Measurements from ENCODE around the gene STAG3. TPM values are rescaled to one million over a fixed set of nuclear protein-coding genes. Genes with fewer than 3 reads are reported as not detected.
A peak's percentile ranks its signal among the peaks of the same experiment; 100 is the strongest.

Gene STAG3
- total and polyA plus RNA-seq, 10 of the 15 experiments (the other 5 are each of a cell fraction or from before 2014, with no cell fraction given): 73.0 to 306 (median 120) TPM

GRCh38 chr7:100212631-100213286 is 35.0 kb downstream of the STAG3 start (continued):
- no peak for TF ChIP-seq TCF3 (IDR thresholded peaks at IDR 0.05; ENCODE audit: borderline replicate concordance, insufficient read depth, low read depth, low read length)
- no peak for TF ChIP-seq CBX5 (IDR thresholded peaks at IDR 0.05; ENCODE audit: low read depth)
- TF ChIP-seq EP300 (IDR thresholded peaks at IDR 0.05; ENCODE audit: borderline replicate concordance in 1 of 2, control insufficient read depth in 1 of 2, low read depth in 2 of 2, low read length in 2 of 2): no peak

GRCh38 chr7:100213672-100214071 is 36.0 kb downstream of the STAG3 start:
- FAIRE-seq: no peak
- ChIA-PET POLR2A (interaction anchor here (1.4 to 8.3 kb wide), 2 partner anchors 13 to 23 kb away, joined by 4 to 86 read pairs; no protein-coding TSS in a partner anchor), RAD21 (ENCODE audit: unreplicated experiment) (interaction anchor here (0.6 to 5.8 kb wide), 6 partner anchors 14 to 218 kb away, joined by 3 to 49 read pairs (median 4); no protein-coding TSS in a partner anchor), CTCF (interaction anchor here (1.0 to 8.3 kb wide), 6 partner anchors 9 to 75 kb away, joined by 3 to 113 read pairs (median 6); no protein-coding TSS in a partner anchor), SMC1A (ENCODE audit: uncharacterized antibody, unreplicated experiment) (interaction anchor here (1.0 to 14.7 kb wide), 4 partner anchors 19 to 81 kb away, joined by 4 to 140 read pairs (median 58); partner anchors contain the start of gene GAL3ST4)
- in situ Hi-C loops (cut with MboI): no loop called here
- peaks cover 12% of the 10 kb centered on the region for H3K79me2 ChIP-seq (ENCODE audit: control insufficient read depth, insufficient read depth, low read length)
- H3K4me2 ChIP-seq (ENCODE audit: control insufficient read depth, insufficient read depth): peak overlapping the region; percentile 2; the same call in 1 of the 2 replicates
- no peaks in the 10 kb centered on the region for H4K20me1 ChIP-seq (ENCODE audit: control insufficient read depth, insufficient read depth)
- no peaks in the 10 kb centered on the region for H3K9me3 ChIP-seq (replicated peaks; ENCODE audit: control insufficient read depth, insufficient read depth, low read length)
- H3K27me3 ChIP-seq (replicated peaks in 1 of 2; ENCODE audit: control insufficient read depth in 2 of 2, insufficient read depth in 2 of 2, low read length in 1 of 2): no peaks in the 10 kb centered on the region
- peaks cover 75% of the 10 kb centered on the region for H3K4me1 ChIP-seq (ENCODE audit: control insufficient read depth, insufficient read depth, low read length)
- ATAC-seq: no peak
- intact Hi-C loops (cut with micrococcal nuclease; ENCODE audit: unreplicated experiment): no loop called here
- no TSS peak for BruUV-seq (replicated peaks)
- DNase-seq (ENCODE audit: low read depth, low spot score): no peak
- H3K4me3 ChIP-seq: no peak overlapping the region; the same call in 1 of the 2 replicates
- peak overlapping the region; percentile 26 for H3K27ac ChIP-seq (ENCODE audit: control insufficient read depth, insufficient read depth)
- peak; percentile 64 for TF ChIP-seq PKNOX1 (IDR thresholded peaks at IDR 0.05)
- TF ChIP-seq ESRRA (IDR thresholded peaks at IDR 0.05; ENCODE audit: low read length): no peak
- peak; percentile 16; the same call in 1 of the 2 replicates for TF ChIP-seq RELB (IDR thresholded peaks at IDR 0.05; ENCODE audit: low read depth)
- peak; percentile 50; the same call in 1 of the 2 replicates for TF ChIP-seq GATAD2B (conservative IDR thresholded peaks at IDR 0.05; ENCODE audit: low read depth)
- TF ChIP-seq STAT3 (IDR thresholded peaks at IDR 0.05; ENCODE audit: low read depth, low read length): no peak
- peak in 1 of 2 experiments; percentile 54; a peak in 1 of 4 replicates for TF ChIP-seq BHLHE40 (IDR thresholded peaks at IDR 0.05; ENCODE audit: borderline replicate concordance in 1 of 2, low read depth in 2 of 2, low read length in 1 of 2)
- TF ChIP-seq MEF2B (IDR thresholded peaks at IDR 0.05; ENCODE audit: partially characterized antibody, poor library complexity, severe bottlenecking): peak; percentile 94
- no peak for TF ChIP-seq PAX8 (IDR thresholded peaks at IDR 0.05)
- no peaks in the 10 kb centered on the region; a peak in 1 of 4 replicates for H3K36me3 ChIP-seq (ENCODE audit: control insufficient read depth in 2 of 2, insufficient read depth in 2 of 2, low read length in 1 of 2)
- no peak overlapping the region for H2AFZ ChIP-seq (ENCODE audit: control insufficient read depth, low read depth, low read length)
- no peak overlapping the region for H3K9ac ChIP-seq (ENCODE audit: control insufficient read depth, insufficient read depth, low read length)
- WGBS (ENCODE audit: insufficient coverage, insufficient replicate concordance, low lambda C conversion rate, missing lambda C conversion rate): 65% methylated on average over 6 of the region's 6 CpGs
